ENCODE data around the gene TRPC4.

- no peak for TF ChIP-seq CTCF (IDR thresholded peaks at IDR 0.05)
- no peak for TF ChIP-seq POLR2A (IDR thresholded peaks at IDR 0.05)
Measured at GRCh38 chr13:37914781-37915391, 45.3 kb upstream of the TRPC4 start.

All from adrenal gland (tissue), 5 donors.